HG03159 (cell line): Measurements from ENCODE around the gene SIRPB2.
"Not testable (repeated sequence)": the region's sequence is repeated elsewhere in the genome, so short reads cannot be mapped to it uniquely, and the experiment has no call there.

Experiments used
- ATAC-seq: cut with Tn5 transposase; IDR thresholded peaks from one replicate; pipeline ENCODE4 v1.9.1; 2021; ENCODE audit warnings: mild to moderate bottlenecking, moderate library complexity; ENCODE audit not compliant: unreplicated experiment

Gene SIRPB2

DNA sequence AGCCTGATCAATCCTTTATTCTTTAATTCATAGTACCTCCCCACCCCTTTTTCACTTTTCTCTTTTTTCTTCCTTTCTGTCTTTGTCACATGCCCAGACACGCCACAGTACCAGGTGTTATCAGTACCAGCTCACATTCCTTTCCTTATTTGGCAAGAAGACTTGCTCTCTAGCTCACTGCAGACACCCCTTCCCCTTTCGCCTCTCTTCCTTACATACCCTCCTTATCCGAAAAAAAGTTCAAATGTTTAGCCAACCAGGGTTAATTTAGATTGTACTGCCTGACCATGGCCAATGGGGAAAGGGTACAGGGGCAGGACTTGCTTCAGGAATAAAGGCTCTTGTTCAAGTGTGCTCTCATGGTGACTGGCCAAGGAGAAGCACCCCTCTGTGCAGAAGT lies 9.3 kb upstream of the SIRPB2 start:
- no peak for ATAC-seq

DNA sequence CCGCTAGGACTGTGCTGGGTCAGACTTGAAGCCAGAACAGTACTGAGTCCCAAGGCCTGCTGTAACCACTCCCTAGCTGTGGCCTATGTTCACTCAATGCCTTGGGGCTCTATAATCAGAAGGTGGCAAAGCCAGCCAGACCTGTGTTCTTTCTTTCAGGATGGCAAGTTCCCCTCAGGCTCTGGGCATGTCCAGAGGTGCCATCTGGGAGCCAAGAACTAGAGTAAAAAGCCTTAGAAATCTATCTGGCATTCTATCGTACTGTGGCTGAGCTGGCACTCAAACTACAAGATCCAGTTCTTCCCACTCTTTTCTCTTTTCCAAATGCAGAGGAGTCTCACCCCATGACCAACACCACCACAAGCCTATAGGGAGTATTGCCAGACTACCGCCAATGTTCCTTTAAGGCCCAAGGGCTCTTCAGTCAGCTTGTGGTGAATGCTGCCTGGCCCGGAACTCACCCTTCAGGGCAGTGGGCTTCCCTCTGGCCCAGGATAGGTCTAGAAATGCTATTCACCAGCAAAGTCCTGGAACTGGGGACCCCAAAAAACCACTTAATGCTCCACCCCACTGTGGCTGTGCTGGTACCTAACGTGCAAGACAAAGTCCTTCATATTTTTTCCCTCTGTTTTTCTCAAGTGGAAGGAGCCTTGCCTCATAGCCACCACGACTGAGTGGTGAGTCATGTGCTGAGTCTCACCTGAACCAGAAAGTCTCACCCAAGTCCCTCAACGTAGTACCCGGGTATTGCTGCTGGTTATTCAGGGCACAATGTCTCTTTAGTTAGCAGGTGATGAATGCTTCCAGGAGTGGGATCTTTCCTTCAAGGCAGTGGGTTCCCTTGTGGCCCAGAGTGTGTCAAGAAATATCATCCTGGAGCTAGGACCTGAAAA lies 8.6 kb upstream of the SIRPB2 start:
- no peak for ATAC-seq

DNA sequence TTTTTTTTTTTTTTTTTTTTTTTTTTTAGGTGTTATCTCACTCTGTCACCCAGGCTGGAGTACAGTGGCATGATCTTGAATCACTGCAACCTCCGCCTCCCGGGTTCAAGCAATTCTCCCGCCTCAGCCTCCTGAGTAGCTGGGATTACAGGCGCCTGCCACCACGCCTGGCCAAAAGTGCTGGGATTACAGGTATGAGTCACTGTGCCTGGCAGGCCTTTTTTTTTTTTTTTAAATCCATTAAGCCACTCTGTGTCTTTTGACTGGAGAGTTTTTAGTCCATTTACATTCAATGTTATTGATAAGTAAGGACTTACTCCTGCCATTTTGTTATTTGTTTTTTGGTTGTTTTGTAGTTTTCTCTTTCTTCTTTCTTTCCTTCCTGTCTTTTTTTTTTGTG lies 6.2 kb upstream of the SIRPB2 start:
- ATAC-seq: not testable (repeated sequence)

DNA sequence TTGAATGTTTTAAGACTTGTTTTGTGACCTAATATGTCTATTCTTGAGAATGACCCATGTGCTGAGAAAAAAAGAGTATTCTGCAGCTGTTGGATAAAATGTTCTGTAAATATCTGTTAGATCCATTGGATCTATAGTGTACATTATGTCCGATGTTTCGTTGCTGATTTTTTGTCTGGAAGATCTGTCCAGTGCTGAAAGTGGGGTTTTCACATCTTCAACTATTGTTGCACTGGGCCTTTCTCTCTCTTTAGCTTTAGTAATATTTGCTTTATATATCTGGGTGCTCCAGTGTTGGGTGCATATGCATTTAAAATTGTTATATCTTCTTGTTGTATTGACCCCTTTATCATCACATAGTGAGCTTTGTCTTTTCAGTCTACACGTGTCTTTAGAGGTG lies 5.7 kb upstream of the SIRPB2 start:
- ATAC-seq: no peak

DNA sequence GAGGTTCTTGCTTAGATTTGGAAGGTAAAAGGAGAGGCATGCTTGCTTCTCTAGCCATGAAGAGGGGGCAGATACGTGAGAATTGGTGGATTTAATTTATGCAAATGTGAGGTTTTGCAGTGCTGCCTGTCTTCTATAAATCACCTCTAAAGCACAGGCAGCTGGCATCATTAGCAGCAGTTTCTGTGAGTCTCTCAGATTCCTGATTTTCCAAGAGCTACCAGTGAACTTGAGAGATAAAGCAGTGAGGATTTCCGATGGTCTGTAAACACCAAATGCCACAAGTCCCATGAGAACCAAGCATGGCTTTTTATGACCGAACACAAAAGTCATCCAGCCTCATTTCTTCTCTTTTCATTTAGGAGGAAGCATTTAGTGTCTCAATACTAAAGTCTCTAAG lies 3.2 kb upstream of the SIRPB2 start:
- ATAC-seq: no peak

DNA sequence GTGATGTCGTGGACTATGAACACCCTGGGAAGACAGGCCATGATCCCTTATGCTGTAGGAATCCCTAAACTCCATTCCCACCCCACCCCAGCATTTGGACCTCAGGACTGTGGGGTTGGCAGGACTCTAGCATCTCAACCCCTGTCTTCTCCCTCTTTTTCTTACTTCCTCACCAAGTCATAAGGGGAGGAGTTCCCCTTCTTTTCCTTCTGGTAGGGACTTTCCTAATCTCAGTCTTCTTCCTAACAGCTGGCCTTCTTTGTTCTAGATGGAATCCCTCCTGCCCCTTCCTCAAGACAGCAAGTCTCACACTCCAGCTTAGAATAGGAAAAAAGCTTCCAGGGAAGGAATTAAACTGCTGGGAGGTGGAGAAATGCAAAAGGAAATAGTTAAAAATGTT lies 2.3 kb upstream of the SIRPB2 start:
- ATAC-seq: no peak

DNA sequence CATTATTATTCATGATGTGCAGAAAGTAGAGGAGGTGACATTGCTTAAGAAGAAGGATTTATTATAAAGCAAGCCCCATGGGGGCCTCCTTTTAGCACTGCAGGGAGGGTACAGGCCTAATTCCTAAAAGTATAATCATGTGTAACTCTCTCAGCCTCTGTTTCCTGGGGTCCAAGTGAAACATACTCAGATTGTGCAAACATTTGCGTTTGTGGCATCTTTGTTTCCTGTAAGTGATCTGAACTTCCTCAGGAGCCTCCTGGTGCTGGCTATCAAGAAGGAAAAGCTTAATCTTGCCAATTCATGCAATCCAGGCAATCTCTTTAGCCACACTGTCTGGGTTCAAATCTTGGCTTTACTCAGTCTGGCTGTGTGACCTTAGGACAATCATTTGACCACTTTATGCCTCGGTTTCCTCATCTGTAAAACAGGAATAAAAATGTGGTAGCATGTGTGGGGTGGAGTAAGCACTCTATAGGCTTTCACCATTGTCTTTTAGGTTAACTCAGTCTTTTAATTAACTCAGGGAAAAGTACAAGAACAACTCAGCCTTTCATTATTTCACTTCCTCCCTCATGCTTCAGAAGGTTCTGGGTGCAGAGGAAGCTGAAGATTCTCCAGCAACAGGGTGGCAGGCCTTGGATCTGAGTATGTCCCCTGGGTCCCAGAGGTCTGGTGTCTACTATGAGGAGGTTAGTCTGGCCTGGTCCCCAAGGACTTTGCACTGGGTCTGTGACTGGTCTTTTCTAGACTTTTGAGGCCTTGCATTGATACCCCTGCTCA lies 831 bp upstream of the SIRPB2 start:
- ATAC-seq: no peak

DNA sequence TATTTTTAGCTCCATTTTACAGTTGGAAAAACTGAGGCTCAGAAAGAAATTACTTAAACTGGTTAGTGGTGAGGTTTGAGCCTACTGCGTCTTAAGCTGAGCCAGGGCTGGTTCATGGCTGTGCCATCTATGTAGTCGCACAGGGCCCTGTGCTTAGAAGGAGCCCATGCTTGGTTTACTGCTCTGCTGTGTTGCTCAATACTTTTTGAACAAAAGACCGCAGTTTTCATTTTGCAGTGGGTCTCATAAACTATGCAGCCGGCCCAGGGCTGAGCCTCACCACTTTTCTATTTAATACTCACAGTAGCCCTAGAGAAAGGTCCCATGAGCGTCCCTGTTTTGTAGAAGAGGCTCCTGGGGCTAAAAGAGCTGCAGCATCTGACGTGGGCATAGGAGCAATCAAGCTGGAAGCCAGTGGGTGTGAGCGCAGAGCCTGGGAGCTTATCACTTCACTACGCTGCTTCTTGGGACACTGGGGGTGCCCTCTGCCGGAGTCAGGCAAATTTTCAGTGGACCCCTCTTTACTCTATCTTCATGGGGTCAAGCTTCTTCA lies 501 bp downstream of the SIRPB2 start:
- ATAC-seq: no peak

DNA sequence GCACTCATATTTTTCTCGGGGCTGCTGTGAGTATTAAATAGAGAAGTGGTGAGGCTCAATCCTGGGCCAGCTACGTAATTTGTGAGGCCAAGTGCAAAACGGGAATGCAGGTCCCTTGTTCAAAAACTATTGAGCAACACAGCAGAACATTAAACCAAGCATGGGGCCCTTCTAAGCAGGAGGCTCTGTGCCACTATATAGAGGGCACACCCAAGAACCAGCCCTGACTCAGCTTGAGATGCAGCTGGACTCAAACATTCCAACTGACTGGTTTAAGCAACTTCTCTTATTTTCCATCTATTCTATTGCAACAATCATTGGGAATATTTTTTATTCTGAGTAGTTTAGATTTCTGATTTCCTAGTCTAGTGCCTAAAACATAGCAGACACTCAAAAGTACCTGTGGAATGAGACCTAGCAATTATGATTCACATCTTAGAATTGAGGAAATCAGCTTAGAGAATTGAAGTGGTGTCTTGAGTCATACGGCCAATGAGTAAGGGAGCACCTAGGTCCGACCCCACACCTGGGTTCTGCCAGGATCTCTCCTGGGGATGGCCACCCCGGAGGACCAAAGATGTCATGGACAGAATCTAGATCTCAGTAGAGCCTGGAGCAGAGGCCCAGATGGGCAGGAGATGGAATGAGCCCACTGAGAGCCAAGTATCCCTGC lies 1.3 kb downstream of the SIRPB2 start:
- no peak for ATAC-seq

DNA sequence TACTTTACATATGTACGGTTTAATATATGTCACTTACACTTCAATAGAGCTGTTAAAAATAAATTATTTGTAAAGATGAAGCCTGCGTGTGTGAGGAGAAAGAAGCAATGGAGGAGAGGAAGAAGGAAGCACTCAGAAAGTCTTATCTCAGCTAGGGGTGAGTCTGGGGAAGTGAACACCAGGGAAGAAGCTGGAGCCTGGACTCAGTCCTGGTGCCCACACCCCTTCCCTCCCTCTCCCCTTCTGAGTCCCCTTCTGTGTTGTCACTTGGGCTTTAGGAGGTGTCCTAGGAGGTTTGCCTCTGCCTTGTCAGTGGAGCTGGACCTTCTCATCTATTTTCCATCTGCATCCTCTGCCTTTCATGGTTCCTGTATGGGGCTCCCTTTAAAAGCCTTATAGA lies 1.9 kb downstream of the SIRPB2 start:
- no peak for ATAC-seq

DNA sequence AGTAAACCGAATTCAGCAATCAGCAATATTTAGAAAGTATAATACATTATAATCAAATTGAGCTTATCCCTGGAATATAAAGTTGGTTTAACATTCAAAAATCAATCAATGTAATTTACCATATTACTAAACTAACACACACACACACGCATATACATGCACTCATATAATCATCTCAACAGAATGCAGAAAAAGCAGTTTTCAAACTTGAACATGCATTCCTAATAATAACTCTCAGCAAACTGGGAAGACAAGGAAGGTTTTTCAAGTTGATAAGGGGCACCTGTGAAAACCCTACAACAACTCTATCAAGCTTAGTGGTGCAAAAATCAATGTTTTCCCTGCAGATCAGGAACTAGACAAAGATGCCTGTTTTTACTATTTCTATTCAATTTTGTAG lies 4.7 kb downstream of the SIRPB2 start:
- ATAC-seq: no peak

DNA sequence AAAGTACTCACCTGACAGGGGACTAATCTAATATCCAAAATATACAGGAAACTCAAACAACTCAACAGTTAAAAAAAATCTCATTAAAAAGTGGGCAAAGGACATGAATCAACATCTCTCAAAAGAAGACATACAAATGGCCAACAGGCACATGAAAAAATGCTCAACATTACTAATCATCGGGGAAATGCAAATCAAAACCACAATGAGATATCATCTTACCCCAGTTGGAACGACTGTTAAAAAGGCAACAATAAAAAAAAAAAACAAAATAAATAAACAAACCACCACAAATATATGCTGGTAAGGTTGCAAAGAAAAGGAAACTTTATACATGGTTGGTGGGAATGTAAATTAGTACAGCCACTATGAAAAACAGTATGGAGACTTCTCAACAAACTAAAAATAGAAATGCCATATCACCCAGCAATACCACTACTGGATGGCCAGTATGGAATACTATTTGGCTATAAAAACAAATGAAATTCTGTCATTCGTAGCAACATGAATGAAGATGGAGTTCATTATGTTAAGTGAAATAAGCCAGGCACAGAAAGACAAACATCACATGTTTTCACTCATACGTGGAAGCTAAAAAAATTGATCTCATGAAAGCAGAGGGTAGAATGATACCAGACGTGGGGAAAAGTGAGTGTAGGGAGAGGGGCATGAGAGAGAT lies 6.6 kb downstream of the SIRPB2 start:
- ATAC-seq: no peak

DNA sequence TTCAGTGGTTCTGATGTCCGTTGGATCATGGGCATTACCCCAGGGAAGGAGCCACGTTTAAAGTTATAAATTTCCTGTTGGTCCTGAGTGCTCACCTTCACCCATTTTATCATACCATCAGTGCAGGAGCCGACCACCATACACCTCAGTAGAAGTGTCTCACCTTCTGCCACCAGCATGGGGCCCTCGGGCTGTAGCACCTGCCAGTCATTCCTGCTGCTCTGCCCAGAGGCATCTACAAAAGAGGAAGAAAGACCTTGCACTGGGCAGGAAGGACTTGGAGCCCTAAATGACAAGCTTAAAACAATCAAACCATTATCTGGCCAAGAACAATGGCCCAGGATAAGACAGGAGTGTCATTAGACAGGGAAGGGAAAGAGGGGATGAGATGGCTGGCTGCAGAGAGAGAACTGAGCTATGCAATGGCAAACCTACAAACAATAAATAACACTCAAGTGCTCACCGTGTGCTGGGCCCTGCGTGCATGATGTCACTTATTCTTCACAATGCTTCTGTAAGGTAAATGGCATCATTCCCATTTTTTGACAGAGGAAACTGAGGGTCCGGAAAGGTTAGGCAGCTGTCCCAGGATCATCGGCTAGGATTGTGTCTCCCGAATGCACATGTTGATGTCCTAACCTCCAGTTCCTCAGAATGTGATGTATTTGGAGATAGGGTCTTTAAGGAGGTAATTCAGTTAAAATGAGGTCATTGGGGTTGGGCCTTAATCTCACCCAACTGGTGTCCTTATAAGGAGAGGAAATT lies 11.2 kb downstream of the SIRPB2 start:
- no peak for ATAC-seq

DNA sequence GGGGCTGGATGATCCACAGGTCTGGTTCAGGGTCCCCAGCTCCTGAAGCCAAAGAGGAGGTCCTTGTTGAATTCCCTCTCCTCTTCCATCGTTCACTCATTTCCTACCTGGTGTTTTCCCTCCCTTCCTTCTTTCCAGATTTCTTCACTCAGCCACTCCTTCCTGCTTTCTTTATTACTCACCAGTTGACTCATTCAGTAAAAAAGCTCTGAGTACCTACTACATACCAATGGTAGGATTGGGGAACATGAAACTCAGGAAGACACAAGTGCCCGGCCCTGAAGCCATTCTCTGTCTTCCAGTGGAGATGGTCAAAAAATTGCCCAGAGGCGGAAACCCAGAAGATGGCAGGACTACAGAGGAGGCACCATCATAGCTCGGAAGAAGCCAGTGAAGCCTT lies 12.7 kb downstream of the SIRPB2 start:
- no peak for ATAC-seq

DNA sequence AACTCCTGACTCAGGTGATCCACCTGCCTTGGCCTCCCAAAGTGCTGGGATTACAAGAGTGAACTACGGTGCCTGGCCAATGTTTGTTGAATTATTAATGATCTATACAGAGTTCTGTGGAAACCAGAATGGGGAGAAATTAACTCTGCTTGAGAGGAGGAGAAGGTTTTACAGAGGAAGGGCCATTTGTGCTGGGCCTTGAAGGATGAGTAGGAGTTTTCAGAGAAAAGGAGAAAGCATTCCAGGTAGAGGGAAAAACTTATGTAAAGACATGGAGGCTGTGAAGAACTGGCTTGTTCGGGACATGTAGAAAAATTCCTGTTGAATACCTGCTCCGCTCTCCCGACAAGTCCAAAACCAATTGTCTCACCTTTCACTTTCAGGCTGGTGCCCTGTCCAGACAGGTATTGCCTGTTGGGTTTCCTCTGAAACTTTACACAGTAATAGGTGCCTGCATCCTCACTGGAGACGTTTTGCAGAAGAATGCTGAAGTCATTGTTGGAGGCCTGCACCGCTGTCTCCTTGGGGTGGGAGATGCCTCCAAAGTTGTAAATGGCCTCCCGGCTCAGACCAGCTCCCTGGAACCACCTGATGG lies 13.2 kb downstream of the SIRPB2 start:
- no peak for ATAC-seq

DNA sequence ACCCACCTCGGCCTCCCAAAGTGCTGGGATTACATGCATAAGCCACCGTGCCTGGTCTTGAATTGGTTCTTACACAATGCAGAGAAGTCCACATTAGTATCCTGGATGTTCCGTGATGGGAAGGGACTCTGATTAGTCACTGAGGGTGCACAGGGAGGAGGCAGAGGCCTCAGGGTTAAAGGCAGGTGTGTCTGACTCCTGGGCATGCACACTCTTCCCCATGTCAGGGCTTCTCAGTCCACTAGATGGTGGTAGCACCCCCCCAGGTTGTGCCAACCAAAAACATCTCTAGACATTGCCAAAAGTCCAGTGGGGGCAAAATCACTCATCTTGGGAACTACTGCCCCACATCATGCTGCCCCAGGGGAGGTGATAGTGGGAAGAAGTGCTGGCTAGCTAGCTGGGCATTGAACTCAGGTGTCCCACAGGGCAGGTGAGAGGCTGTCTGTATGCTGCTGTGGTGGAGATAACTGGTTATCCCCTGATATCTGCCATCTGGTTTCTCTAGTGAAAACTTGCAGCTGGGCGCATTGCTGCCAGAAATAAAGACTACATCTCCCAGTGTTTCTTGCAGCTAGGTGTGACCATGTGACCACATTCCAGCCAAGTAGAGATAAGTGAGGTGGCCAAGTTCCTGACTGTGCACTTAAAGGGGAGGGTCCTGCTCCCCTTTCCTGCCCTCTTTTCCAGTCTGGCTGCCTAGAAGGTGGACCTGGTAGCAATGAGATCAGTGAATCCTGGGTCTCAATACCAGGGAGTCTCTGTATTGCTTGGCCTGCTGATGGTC lies 16.2 kb downstream of the SIRPB2 start:
- ATAC-seq: no peak

DNA sequence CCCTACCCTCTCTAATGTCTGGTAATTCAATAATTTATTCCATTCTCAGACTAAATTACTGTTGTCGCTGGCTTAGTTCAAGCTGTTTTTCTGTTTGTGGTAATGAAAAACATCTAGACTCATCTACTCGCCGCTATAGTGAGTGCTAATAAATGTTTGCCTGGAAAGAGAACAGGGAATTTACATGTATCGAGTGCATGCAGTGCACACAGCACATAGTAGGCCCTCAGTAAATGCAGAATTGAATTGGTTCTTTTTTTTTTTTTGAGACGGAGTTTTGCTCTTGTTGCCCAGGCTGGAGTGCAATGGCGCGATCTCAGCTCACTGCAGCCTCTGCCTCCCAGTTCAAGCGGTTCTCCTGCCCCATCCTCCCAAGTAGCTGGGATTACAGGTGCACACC lies 16.9 kb downstream of the SIRPB2 start:
- ATAC-seq: no peak

DNA sequence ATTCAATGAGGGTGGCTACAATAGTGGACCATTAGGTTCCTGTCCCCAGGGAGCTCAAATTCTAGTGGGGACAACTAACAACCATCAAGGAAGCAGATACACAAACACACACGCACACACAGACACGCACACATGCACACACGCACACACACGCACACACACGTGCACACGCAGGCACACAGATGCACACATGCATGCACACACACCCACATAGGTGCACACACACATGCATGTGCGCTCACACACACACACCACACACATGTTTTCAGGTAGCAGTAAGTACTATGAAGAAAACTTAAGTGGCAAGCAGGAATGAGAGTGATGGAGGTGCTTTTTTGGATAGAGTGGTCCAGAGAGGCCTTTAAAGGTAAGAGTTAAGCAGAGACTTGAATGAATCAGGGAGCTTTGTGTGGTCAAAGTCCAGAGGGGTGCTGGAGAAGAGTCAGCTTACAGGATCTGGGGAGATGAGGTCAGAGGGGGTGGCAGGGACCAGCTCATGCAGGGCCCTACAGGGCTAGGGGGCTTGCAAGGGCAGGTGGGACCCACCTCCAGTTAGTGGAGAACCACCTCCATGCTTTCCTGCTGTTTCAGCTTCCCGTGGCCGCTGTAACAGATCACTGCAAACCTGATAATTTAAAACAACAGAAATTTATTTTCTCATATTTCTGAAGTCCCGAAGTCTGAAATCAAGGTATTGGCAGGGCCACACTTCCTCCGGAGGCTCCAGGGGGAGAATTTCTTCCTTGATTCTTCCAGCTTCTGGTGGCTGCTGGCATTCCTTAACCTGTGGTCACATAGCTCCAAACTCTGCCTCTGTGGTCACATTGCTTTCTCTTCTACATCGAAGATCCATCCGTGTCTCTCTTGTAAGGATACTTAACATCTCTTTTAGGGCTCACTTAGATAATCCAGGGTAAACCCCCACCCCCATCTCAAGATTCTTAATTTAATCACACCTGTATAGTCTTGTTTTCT lies 17.7 kb downstream of the SIRPB2 start:
- ATAC-seq: no peak
